ENCODE measurements around the gene SHROOM4. TPM values are rescaled to one million over a fixed set of nuclear protein-coding genes. Genes with fewer than 3 reads are reported as not detected.

The SHROOM4 gene
- total RNA-seq: 10 to 100 TPM in 2 of 4 donors, 1 to 10 TPM in 2; 4.6 to 14.1 (median 11.4) TPM

- Histone ChIP-seq H3K4me1 (no peaks in the 10 kb centered on the region), H3K9me3 (no peaks in the 10 kb centered on the region), H3K27ac (peak within 1 kb of the TSS; percentile 14 to 77 (median 52)), H3K36me3 (no peaks in the 10 kb centered on the region), H3K27me3 (no peaks in the 10 kb centered on the region), H3K4me3 (peak within 1 kb of the TSS; percentile 38 to 60 (median 46))
- peak; percentile 6 to 14 for DNase-seq (ENCODE audit: low spot score in 2 of 2)
- 2 to 28% methylated on average over 25 to 47 of the region's 47 CpGs for WGBS, 2 donors
- TF ChIP-seq EP300 (IDR thresholded peaks at IDR 0.05) (no peak), POLR2A (IDR thresholded peaks at IDR 0.05) (no peak), CTCF (IDR thresholded peaks at IDR 0.05) (no peak)
Observed at GRCh38 chrX:50813843-50814661, at the start of gene SHROOM4. Gene SHROOM4, minus strand, starts transcription at chrX:50814194. Its CDS starts 176 bp downstream, at chrX:50814018.

GRCh38 chrX:50863471-50863870, 49.5 kb upstream of the SHROOM4 start:
- Histone ChIP-seq H3K4me3 (no peak overlapping the region), H3K36me3 (no peaks in the 10 kb centered on the region), H3K27ac (no peak overlapping the region), H3K9me3 (no peaks in the 10 kb centered on the region), H3K4me1 (no peaks in the 10 kb centered on the region), H3K27me3 (peaks cover 0 to 11% of the 10 kb centered on the region in 2 donors)
- WGBS, 2 donors: 98 to 100% methylated on average over 1 of the region's 1 CpG
- no peak for DNase-seq (ENCODE audit: low spot score in 2 of 2)
- TF ChIP-seq CTCF (IDR thresholded peaks at IDR 0.05): no peak
- no peak for TF ChIP-seq POLR2A (IDR thresholded peaks at IDR 0.05)
- no peak for TF ChIP-seq EP300 (IDR thresholded peaks at IDR 0.05)

- Histone ChIP-seq H3K27me3 (peaks cover 0 to 11% of the 10 kb centered on the region in 2 donors), H3K4me1 (no peaks in the 10 kb centered on the region), H3K9me3 (no peaks in the 10 kb centered on the region), H3K36me3 (no peaks in the 10 kb centered on the region), H3K27ac (no peak overlapping the region), H3K4me3 (no peak overlapping the region)
- 85 to 94% methylated on average over 3 of the region's 3 CpGs for WGBS, 2 donors
- no peak for DNase-seq (ENCODE audit: low spot score in 2 of 2)
- TF ChIP-seq POLR2A (IDR thresholded peaks at IDR 0.05): no peak
- no peak for TF ChIP-seq EP300 (IDR thresholded peaks at IDR 0.05)
- no peak for TF ChIP-seq CTCF (IDR thresholded peaks at IDR 0.05)
Observed at GRCh38 chrX:50860518-50860917, 46.5 kb upstream of the SHROOM4 start.

- Histone ChIP-seq H3K36me3 (no peaks in the 10 kb centered on the region), H3K27ac (no peak overlapping the region), H3K4me1 (no peaks in the 10 kb centered on the region), H3K4me3 (no peak overlapping the region), H3K27me3 (no peaks in the 10 kb centered on the region), H3K9me3 (no peaks in the 10 kb centered on the region)
- no peak for DNase-seq (ENCODE audit: low spot score in 2 of 2)
- TF ChIP-seq POLR2A (IDR thresholded peaks at IDR 0.05) (no peak), CTCF (IDR thresholded peaks at IDR 0.05) (no peak), EP300 (IDR thresholded peaks at IDR 0.05) (no peak)
- WGBS, 2 donors: 72 to 92% methylated on average over 2 to 3 of the region's 3 CpGs
Observed at GRCh38 chrX:50858548-50858947, 44.6 kb upstream of the SHROOM4 start.

- 39 to 49% methylated on average over 1 of the region's 1 CpG for WGBS, 2 donors
- H3K36me3 ChIP-seq: no peaks in the 10 kb centered on the region
- H3K4me3 ChIP-seq: no peak overlapping the region
- no peaks in the 10 kb centered on the region for H3K9me3 ChIP-seq
- no peak for DNase-seq (ENCODE audit: low spot score in 2 of 2)
- no peak overlapping the region for H3K27ac ChIP-seq
- no peaks in the 10 kb centered on the region for H3K4me1 ChIP-seq
- no peaks in the 10 kb centered on the region for H3K27me3 ChIP-seq
- no peak for TF ChIP-seq EP300 (IDR thresholded peaks at IDR 0.05)
- no peak for TF ChIP-seq POLR2A (IDR thresholded peaks at IDR 0.05)
- TF ChIP-seq CTCF (IDR thresholded peaks at IDR 0.05): no peak
Observed at GRCh38 chrX:50853399-50853798, 39.4 kb upstream of the SHROOM4 start.
